GM19239 (cell line): ENCODE measurements around the gene BSPRY.
"Not testable (repeated sequence)": the region's sequence is repeated elsewhere in the genome, so short reads cannot be mapped to it uniquely, and the experiment has no call there.

Experiments
- DNase-seq: peaks from one replicate; pipeline ENCODE4 v3.0.0; 2011; ENCODE audit warnings: low spot score; ENCODE audit not compliant: insufficient read length
- FAIRE-seq: peaks from 2 replicates; lab custom pipeline; 2011; peaks lifted over from hg19 to GRCh38; lab: Jason Lieb, UNC

The BSPRY gene

DNA sequence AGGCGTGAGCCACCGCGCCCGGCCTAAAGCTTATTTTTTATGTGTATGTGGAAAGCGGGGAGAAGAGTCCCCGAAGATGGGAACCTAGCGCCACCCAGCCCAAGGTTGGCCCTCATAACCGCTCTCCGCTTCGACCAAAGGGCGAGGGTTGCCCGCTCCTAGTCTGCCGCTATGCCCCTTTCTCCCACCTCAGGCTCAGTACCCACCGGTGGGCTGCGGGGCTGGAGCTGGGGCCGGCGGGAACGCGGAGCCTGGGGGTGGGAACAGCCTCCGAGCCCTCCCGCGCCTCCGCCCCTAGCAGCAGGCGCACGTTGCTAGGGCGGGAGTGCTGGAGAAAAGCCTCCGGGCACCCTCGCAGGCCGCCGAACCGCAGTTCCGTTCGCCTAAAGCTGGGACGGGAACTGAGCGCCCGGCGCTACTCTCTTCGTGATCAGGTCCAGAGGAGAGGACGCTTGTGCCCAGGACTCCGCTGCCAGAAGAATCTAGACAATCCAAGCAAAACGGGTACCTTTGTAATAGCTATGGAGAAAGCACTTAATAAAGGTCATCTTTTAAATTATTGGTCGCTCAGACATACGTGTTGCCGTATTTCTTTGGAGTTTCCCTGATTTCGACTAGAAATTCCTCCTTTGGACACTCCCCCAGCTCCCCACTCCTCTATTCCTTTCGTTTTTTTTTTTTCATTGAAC, 9.2 kb upstream of the BSPRY start, which contains the start of gene WDR31:
TSS of gene WDR31 (minus strand) at position 265 of the 689 bp plus-strand sequence. CDS start 8,253 bp downstream, outside the sequence.
- DNase-seq (peak; percentile 89), FAIRE-seq (peak; percentile 68)

DNA sequence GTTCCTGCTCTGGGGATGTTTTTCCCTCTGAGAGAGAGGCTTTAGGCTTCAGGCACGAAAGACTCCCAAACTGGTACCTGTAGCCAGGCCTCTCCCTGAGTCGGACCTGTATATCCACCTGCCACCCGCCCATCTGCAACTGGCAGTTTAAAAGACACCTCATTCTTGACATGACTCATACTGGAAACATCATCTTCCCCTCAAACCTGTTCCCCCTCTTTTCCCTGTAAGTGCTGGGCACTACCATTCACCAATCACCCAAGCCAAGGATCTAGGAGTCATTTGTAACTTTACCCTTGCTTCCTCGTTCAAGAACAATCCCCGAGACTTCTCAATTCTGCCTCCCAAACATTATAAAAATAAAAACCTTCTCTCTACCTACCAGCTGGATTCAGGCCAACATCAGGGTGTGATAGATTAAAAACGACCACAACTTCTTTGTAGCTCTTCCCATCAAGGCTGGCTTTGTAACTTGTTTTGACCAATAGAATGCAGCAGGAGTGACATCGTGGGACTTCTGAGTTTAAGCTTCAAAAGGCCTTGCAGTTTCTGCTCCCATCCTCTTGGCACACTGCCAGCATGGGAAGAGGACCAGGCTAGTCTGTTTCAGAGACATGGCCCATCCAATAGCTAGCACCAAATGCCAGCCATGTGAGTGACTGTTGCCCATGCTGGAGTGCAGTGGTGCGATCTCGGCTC, 7.5 kb upstream of the BSPRY start:
- DNase-seq (no peak), FAIRE-seq (no peak)

DNA sequence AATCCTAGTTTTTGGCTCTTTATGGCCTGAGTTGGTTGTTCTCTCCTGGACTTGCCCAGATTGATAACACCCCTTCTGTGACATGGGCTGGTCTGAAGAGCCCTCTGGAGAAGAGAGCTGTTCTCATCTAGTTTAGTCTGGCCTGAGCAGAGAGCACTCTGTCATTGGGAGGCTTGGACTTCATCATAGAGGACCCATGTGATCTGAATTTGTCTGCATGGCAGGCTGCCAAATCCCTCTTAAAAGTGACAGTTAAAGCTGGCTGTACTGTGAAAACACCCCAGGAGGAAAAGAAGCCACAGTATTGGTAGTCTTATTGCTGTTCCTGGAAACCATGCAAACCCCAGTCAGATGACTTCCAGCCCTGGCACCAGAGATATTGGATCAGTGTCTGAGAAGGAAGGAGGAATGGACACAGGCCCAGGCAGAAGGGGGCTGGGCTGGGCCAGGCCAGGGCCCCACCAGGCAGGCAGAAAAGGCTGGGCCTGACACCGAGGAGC, 5.6 kb upstream of the BSPRY start:
- FAIRE-seq: no peak

DNA sequence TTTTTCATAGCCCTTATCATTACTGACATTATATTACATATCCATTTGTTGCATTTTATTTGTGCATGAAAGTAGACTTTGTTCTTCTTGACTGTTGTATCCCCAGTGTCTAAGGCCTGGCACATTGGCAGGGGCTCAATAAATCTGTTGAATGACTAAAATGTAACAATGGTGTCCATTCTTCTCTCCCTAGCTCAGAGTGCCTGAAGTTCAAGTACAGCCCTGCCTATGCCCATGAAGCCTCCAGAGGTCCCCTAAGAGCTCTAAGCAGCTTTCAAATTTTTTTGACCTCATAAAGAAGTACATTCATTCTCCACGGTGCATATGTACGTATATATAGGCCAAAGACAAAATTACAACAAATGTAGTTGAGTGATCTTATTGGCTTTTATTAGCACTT, 4.2 kb upstream of the BSPRY start:
- FAIRE-seq (no peak), DNase-seq (no peak)

More for the DNA sequence above, 5.6 kb upstream of the BSPRY start:
- no peak for DNase-seq

DNA sequence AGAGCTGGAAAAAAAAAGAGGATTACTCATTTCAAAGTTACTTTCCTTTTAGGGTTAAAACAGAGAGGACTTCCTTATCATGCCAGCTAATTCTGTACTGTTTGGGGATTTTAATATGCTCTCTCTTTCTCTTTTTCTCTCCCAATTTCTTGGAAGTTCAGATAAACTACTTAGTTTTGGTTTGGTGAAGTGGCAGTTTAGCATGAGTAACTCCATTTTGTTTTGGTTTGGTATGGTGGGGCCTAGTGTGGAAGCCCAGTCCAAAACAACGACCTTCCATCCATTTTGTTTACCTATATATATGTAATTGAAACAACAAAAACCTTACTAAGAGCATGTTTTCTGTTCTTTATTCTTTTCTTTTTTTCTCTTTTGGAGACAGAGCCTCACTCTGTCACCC, 3.7 kb upstream of the BSPRY start:
- FAIRE-seq (no peak), DNase-seq (no peak)

DNA sequence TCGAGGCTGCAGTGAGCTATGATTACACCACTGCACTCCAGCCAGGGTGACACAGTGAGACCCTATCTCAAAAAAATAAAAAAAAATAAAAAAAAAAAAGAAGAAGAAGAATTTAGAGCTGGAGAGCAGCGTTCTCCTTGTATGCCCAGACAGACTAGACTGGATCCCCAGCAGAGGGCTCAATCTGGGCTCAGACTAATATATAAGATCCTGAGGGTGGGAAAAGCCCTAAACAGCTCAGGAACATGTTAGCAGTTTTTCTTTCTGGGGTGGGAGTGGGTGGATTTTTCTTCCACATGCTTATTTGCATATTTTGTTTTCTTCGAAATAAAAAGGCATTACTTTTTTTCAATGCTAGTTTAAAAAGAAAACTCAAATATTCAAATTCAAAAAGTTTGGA, 904 bp upstream of the BSPRY start:
- DNase-seq (no peak), FAIRE-seq (no peak)

DNA sequence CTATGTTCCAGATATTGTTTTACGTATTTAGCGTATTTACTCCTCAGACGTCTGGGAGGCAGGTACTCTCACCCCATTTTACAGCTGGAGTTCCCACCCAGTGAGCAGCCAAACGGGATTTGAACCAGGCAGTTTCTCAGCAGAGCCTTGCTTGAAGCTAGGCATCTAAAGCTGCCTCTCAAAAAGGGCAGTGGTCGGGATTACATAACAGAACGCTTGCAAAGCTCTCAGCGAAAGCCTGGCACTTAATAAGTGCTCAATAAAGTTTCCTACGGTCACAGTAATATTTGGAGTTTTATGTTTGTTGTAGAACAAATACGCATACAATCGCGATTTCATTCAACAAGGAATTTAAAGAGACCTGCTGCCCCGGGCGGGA, 286 bp upstream of the BSPRY start:
- FAIRE-seq: no peak

DNA sequence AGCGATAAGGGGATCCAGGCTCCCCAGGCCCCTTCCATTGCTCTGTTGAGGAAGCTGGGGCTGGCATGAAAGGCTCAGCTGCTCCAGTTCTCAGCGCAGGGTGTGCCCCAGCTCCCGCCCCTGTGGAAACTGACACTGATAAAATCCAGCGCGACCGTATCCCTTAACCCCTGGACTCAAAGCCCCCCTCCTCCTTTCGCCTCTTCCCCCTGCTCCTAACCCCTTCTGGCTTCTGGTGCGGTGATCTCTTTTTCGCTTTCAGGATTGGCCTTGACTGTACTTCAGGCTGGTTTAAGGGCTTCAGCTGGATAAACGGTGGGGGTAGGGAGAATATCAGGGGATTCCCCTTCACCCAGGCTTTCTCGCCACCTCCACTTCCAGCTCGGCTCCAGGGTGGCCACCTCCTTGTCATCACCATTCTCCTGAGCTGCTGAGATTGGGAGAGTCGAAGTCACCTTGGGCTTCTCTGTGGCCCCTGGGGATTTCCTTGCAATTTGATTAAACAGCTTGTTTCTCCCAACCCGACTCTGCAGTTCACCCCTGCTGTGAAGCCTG, 843 bp downstream of the BSPRY start:
- FAIRE-seq: peak; percentile 60
- DNase-seq: no peak

More for the DNA sequence above, 286 bp upstream of the BSPRY start:
- no peak for DNase-seq

DNA sequence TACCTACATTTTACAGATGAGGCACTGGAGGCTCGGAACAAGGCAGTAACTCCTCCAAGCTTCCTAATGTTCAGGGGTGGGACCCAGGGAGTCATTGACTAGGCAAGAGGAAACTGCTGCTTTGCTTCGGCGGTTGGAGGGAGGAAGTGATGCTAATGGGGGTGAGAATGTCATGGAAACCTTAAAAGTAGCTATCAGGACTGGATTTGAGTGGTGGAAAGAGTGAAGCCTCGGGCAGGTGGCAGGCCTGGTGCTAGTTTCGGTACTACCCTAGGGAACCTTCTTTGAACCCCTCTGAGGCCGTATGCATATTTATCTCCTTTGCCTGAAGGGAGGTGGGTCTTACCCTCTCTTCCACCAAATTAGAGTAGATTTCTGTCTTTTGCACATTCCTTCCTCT, 1.6 kb downstream of the BSPRY start:
- FAIRE-seq: peak; percentile 31
- DNase-seq: no peak

DNA sequence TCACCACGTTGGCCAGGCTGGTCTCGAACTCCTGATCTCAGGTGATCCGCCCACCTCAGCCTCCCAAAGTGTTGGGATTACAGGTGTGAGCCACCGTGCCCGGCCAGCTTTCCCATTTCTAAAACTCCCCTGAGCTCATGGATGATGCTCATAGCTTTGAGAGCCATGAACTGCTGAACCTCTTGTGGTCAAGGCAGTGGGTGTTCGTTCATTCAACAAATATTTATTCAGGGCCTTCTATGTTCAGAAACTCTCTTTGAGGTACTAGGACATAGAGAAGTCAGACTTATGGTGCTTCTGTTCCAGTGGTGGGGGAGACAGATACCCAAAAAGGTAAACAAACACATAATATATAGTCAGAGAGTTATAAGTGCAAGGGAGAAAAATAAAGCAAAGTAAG, 2.7 kb downstream of the BSPRY start:
- DNase-seq: no peak
- no peak for FAIRE-seq

DNA sequence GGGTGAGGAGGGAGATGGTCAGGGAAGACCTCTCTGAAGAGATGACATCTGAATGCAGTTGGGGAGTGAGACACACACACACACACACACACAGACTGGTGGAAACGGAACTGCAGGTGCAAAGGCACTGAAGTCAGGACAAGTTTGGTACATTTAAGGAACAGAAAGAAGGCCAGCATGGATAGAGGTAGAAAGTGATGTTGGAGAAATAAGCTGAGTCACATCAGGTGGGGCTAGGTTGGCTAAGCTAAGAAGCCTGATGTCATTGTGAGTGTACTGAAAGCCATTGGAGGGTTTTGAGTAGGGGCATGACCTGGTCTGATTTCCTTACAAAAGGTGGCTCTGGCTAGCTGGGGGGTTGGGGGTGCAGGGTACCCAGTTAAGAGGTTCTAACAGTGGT, 3.1 kb downstream of the BSPRY start:
- no peak for DNase-seq
- FAIRE-seq: no peak

DNA sequence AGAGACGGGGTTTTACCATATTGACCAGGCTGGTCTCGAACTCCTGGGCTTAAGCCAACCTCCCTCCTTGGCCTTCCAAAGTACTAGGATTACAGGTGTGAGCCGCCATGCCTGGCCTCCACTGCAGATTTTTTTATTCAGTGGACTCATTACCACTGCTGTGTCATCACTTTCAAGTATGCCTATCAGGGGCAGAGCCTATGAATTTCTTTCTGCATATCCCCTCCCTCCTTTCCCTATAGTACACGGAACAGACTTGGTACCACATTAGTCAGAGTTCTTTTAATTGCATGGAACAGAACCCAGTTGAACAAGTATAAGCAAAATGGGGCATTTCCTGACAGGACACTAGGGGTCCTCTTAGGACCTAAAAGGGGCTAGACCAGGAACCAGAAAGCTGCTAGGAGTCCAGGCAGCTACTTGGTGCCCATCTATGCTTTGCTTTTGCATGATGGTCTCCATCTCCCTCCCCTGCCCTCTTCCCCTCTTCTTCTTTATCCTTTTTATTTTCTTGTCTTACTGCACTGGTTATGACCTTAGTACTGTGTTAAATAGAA, 5.8 kb downstream of the BSPRY start:
- DNase-seq (no peak), FAIRE-seq (no peak)

DNA sequence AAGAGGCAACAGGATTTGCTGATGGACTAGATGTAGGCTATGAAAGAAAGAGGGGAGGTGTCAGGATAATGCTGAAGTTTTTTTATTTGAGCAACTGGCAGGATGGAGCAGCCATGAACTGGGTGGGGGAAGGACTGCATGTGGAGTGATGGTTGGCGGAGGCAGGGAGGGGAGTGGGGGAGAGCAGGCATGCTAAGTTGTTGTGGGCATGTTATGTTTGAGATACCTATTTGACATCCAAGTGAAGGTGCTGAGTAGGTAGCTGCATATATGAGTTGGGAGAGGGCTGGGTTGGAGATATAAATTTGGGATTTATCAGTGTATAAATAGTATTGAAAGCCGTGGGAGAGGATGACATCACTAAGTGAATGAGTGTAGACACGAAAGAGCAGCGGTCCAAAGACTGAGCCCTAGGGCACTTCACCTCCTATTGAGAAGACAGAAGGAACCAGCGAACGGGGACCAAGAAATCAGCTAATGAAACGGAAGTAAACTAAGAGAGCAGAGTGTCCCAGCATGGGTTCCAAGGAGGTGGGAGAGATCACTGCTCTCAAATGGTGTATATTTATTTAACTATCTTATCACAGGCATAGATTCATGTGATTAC, 7.4 kb downstream of the BSPRY start:
- FAIRE-seq (no peak), DNase-seq (no peak)

DNA sequence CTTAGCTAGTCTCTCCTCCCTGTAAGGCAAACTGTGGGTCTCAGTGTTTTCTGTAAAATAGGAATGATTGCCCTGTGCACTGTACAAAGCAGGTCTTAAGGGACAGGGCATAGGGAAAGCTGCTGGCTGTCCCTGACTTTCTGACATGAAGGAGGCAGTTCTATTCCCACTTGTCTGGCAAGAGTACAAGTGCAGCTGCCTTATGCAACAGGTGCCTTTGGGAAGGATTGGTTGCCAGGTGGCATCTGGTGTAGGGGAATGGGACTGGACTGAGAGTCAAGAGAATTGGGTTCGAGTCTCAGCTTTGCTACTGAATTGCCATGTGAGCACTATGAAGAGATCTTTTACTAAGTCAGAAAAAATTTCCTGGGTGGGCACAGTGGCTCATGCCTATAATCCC, 10.0 kb downstream of the BSPRY start:
- FAIRE-seq (no peak), DNase-seq (no peak)

DNA sequence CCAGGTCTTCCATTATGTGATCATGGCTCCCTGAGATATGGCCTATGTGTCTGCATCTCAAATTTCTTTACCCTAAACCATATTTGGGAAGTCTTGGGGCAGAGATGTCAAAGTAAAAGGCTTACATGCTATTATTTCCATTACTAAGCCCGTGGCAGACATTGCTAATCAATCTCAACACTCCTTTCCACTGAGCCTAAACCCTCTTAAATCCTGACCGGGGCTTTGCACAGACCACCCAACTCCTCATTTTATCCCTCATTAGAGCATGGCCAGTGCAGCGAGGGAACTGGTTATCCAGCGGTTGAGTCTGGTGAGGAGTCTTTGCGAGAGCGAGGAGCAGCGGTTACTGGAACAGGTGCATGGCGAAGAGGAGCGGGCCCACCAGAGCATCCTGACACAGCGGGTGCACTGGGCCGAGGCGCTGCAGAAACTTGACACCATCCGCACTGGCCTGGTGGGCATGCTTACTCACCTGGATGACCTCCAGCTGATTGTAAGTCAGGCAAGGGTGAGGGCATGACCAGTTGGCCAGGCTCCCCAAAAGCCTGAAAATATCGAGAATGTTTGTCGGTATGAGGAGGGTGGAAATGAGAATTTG, 11.0 kb downstream of the BSPRY start:
- no peak for DNase-seq
- FAIRE-seq: no peak

DNA sequence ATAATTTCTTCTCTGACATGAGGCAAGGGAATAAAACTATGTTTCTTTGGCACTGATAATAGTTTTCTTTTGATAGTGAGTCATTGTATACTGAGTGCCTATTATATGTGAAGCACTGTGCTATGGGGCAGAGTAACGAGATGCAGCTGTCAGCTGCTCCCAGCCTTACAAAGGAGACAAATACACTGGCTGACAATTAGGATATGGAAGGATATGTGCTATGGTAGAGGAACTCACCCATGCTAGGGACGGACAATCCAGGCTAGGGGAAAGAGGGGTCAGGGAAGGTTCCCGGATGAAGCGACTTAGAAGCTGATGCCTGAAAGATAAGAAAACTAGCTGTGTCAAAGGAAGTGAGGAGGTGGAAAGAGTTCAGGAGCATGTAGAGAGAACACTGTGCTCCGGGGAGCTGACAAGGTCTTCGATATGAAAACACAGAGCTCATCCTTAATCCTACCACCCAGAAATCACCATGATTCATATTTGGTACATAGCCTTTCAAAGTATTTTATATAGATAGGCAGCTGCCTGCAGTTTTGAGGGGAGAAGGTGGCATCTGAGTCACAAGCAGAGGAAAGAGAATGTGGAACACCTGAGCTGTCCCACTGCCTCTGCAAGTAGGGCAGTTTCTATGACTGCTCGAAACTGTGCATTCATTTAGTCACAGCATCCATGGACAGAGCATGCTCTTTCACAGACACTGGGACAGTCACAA, 12.1 kb downstream of the BSPRY start:
- DNase-seq: no peak

DNA sequence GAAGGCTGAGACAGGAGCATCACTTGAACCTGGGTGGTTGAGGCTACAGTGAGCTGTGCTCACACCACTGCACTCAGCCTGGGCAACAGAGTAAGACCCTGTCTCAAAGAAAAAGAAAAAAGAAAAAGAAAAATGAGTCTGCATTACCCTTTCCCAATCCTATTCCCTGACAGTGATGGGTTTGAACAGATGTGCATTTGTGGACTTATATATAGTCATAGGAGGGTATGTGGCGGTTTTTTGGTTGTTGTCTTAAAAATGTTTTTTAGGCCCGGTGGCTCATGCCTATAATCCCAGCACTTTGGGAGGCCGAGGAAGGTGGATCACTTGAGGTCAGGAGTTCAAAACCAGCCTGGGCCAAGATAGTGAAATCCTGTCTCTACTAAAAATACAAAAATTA, 14.0 kb downstream of the BSPRY start:
- FAIRE-seq (no peak), DNase-seq (no peak)

More for the DNA sequence above, 12.1 kb downstream of the BSPRY start:
- FAIRE-seq: no peak

DNA sequence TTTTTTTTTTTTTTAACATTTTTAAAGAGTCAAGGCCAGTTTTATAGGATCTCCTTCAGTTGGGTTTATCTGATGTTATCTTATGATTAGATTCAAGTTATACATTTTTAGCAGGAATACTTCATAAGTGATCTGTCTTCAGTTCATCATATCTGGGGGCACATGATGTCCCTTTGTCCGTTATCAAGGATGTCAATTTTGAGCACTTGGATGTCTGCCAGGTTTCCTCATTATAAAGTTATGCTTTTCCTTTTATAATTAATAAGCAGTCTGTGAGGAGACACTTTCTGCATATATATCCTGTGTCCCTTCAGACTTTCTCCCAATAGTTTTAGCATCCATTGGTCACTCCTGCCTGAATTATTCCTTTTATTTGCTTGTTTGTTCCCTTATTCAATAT, 15.6 kb downstream of the BSPRY start:
- no peak for FAIRE-seq

DNA sequence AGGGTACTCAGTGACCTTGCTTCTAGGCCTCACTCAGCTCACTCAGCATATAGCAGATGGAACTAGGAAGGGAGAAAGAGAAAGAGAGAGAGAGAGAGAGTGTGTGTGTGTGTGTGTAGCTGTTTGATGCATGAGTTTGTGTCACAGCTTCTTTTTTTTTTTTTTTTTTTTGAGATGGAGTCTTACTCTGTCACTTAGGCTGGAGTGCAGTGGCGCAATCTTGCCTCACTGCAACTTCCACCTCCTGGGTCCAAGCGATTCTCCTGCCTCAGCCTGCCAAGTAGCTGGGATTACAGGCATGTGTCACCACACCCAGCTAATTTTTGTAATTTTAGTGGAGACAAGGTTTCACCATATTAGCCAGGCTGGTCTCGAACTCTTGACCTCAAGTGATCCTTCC, 16.3 kb downstream of the BSPRY start:
- FAIRE-seq, DNase-seq: not testable (repeated sequence)

More for the DNA sequence above, 15.6 kb downstream of the BSPRY start:
- DNase-seq: no peak
